WTC11 (cell line): Measurements from ENCODE around the gene TUBD1. TPM values are rescaled to one million over a fixed set of nuclear protein-coding genes. Genes with fewer than 3 reads are reported as not detected.

Experiments
- ATAC-seq: fragments of 200-7000 bp; cut with Tn5 transposase; 2 replicates; pipeline ENCODE4 v1.10.0; 2021; ENCODE audit warnings: mild to moderate bottlenecking, moderate library complexity
- CTCF ChIA-PET: fragments of 300-600 bp; sonication (Branson Sonifier 250); formaldehyde crosslinking; loops from one replicate; lab custom pipeline; 2021; ENCODE audit warnings: antibody characterized with exemption; lab: Charles Lee
- POLR2A ChIA-PET: fragments of 350-600 bp; sonication (Branson Sonifier 250); formaldehyde crosslinking; loops from one replicate; lab custom pipeline; 2021; ENCODE audit warnings: antibody characterized with exemption; lab: Charles Lee
- DNase-seq: peaks from one replicate; pipeline ENCODE4 v3.0.0; 2021; ENCODE audit warnings: low spot score
- H3K27ac Mint-ChIP-seq: 2 replicates; pipeline ENCODE4 v1.8.0; 2021; ENCODE audit warnings: mixed read lengths
- H3K27me3 Mint-ChIP-seq: 2 replicates; pipeline ENCODE4 v1.8.0; 2021; ENCODE audit warnings: low read depth, mild to moderate bottlenecking, moderate library complexity, mixed read lengths
- H3K36me3 Mint-ChIP-seq: 2 replicates; pipeline ENCODE4 v1.8.0; 2021; ENCODE audit warnings: mixed read lengths
- H3K4me1 Mint-ChIP-seq: 2 replicates; pipeline ENCODE4 v1.8.0; 2022; ENCODE audit warnings: mixed read lengths
- H3K4me3 Mint-ChIP-seq: 2 replicates; pipeline ENCODE4 v1.8.0; 2021; ENCODE audit warnings: mild to moderate bottlenecking, moderate library complexity, mixed read lengths
- H3K9me3 Mint-ChIP-seq: 2 replicates; pipeline ENCODE4 v1.8.0; 2021; ENCODE audit warnings: mixed read lengths
- ATF1 ChIP-seq: sonication (generic); formaldehyde crosslinking; IDR thresholded peaks from 2 replicates; pipeline ENCODE4 v1.8.1; 2023; ENCODE audit warnings: mild to moderate bottlenecking, moderate library complexity, missing genetic modification reagents
- CBFB ChIP-seq: sonication (generic); formaldehyde crosslinking; IDR thresholded peaks from 2 replicates; pipeline ENCODE4 v1.8.1; 2022; ENCODE audit warnings: mild to moderate bottlenecking, low read depth, missing genetic modification reagents
- CREB1 ChIP-seq: sonication (generic); formaldehyde crosslinking; IDR thresholded peaks from 2 replicates; pipeline ENCODE4 v1.8.0; 2023; ENCODE audit warnings: mild to moderate bottlenecking, missing genetic modification reagents
- ERG ChIP-seq: fragments of 250-450 bp; sonication (Bioruptor Pico); IDR thresholded peaks from 2 replicates; pipeline ENCODE4 v1.8.0; 2021; ENCODE audit warnings: mild to moderate bottlenecking
- FOXP1 ChIP-seq: sonication (generic); formaldehyde crosslinking; IDR thresholded peaks from 2 replicates; pipeline ENCODE4 v1.8.0; 2022; ENCODE audit warnings: missing genetic modification reagents, mild to moderate bottlenecking, moderate library complexity, borderline replicate concordance
- FOXP4 ChIP-seq: sonication (generic); formaldehyde crosslinking; IDR thresholded peaks from 2 replicates; pipeline ENCODE4 v1.8.0; 2022; ENCODE audit warnings: mild to moderate bottlenecking, missing genetic modification reagents
- GABPB1 ChIP-seq: sonication (generic); formaldehyde crosslinking; IDR thresholded peaks from 2 replicates; pipeline ENCODE4 v1.8.1; 2023; ENCODE audit warnings: mild to moderate bottlenecking, missing genetic modification reagents
- GRHL2 ChIP-seq: fragments of 250-450 bp; sonication (Bioruptor Pico); IDR thresholded peaks from 2 replicates; pipeline ENCODE4 v1.8.0; 2022; ENCODE audit warnings: mild to moderate bottlenecking, moderate library complexity; ENCODE audit not compliant: insufficient replicate concordance, severe bottlenecking
- SMAD3 ChIP-seq: sonication (generic); formaldehyde crosslinking; IDR thresholded peaks from 2 replicates; pipeline ENCODE4 v1.8.0; 2022; ENCODE audit warnings: missing genetic modification reagents, mild to moderate bottlenecking, borderline replicate concordance
- ZBTB21 ChIP-seq: sonication (generic); formaldehyde crosslinking; IDR thresholded peaks from 2 replicates; pipeline ENCODE4 v1.8.1; 2023; ENCODE audit warnings: mild to moderate bottlenecking, missing genetic modification reagents, borderline replicate concordance
- ZMAT4 ChIP-seq: fragments of 250-450 bp; sonication (Bioruptor Pico); IDR thresholded peaks from 2 replicates; pipeline ENCODE4 v1.9.0; 2021; ENCODE audit warnings: mild to moderate bottlenecking
- ZNF416 ChIP-seq: fragments of 250-450 bp; sonication (Bioruptor Pico); IDR thresholded peaks from 2 replicates; pipeline ENCODE4 v1.9.0; 2021; ENCODE audit warnings: mild to moderate bottlenecking, inconsistent platforms
- ZNF512 ChIP-seq: sonication (generic); formaldehyde crosslinking; IDR thresholded peaks from 2 replicates; pipeline ENCODE4 v1.8.1; 2022; ENCODE audit warnings: missing genetic modification reagents, borderline replicate concordance
- total RNA-seq: library from RNA; stranded (reverse); gene quantifications from 3 replicates; pipeline ENCODE4 v1.2.3, GENCODE V29; 2021
- TF ChIP-seq, protein P1 (sequence below): fragments of 200-600 bp; IDR thresholded peaks from 2 replicates; pipeline ENCODE4 v1.8.0; 2022; ENCODE audit warnings: antibody characterized with exemption
- TF ChIP-seq, protein P2 (sequence below): sonication (generic); formaldehyde crosslinking; IDR thresholded peaks from 2 replicates; pipeline ENCODE4 v1.8.0; 2022; ENCODE audit warnings: missing genetic modification reagents

The TUBD1 gene
- total RNA-seq, 1 experiment from 2014 or later, result 12.0 TPM

DNA sequence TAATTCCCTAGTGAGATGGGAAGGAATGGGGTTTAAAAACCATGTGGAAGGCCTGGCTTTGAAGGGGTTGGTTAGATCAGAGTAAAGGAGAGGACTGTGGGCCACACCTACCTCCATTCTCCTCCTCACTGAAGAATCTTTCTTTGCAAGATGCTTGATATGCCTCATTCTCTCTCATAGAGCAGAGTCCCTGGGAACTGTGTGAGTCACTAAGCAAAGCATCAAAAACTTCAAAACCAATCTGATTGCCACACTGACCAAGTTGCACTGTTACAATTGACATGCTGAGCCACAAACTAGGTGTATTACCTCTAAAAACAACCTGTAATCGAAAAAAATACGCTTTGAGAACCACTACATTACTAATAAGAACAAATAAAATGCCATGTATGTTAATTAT lies 2.0 kb downstream of the TUBD1 start (continued):
- TF ChIP-seq ZNF512 (no peak), GABPB1 (CRISPR knock-in tag) (no peak)

DNA sequence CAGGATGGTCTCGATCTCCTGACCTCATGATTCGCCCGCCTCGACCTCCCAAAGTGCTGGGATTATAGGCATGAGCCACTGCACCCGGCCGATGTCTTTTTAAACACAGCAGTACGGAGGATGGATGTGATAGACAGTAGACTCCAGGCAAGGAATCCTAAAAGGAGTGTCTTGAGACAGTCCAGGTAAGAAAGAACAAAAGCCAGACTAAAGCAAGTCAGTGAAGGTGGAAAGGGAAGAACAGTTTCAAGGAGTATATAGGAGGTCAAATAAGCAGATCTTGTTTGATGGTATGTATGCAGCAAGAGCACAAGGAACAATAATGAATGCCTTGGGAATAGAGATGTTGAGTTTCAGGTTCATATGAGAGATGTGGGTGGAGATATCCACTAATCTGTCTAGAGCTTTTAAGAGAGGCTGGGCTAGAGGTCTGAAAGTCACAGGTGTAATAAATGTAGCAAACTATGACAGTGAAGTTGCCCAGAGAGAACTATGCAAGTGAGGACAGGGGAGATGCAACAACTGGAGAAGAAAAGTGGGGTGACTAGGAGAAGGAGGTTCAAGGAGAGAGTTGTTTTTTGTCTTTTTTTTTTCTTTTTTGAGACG lies 4.5 kb downstream of the TUBD1 start:
- TF ChIP-seq, protein P1, sequence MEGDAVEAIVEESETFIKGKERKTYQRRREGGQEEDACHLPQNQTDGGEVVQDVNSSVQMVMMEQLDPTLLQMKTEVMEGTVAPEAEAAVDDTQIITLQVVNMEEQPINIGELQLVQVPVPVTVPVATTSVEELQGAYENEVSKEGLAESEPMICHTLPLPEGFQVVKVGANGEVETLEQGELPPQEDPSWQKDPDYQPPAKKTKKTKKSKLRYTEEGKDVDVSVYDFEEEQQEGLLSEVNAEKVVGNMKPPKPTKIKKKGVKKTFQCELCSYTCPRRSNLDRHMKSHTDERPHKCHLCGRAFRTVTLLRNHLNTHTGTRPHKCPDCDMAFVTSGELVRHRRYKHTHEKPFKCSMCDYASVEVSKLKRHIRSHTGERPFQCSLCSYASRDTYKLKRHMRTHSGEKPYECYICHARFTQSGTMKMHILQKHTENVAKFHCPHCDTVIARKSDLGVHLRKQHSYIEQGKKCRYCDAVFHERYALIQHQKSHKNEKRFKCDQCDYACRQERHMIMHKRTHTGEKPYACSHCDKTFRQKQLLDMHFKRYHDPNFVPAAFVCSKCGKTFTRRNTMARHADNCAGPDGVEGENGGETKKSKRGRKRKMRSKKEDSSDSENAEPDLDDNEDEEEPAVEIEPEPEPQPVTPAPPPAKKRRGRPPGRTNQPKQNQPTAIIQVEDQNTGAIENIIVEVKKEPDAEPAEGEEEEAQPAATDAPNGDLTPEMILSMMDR, result no peak
- TF ChIP-seq ZMAT4 (CRISPR knock-in tag), result no peak
- no peak for TF ChIP-seq ZNF416
- TF ChIP-seq CBFB (CRISPR knock-in tag), result no peak
- no peak for TF ChIP-seq FOXP4 (CRISPR knock-in tag)
- TF ChIP-seq GRHL2, result no peak
- no peak for TF ChIP-seq ATF1 (CRISPR knock-in tag)
- TF ChIP-seq SMAD3 (CRISPR knock-in tag), result no peak
- no peak for TF ChIP-seq ZBTB21 (CRISPR knock-in tag)
- TF ChIP-seq ERG, result no peak
- TF ChIP-seq, protein P2, sequence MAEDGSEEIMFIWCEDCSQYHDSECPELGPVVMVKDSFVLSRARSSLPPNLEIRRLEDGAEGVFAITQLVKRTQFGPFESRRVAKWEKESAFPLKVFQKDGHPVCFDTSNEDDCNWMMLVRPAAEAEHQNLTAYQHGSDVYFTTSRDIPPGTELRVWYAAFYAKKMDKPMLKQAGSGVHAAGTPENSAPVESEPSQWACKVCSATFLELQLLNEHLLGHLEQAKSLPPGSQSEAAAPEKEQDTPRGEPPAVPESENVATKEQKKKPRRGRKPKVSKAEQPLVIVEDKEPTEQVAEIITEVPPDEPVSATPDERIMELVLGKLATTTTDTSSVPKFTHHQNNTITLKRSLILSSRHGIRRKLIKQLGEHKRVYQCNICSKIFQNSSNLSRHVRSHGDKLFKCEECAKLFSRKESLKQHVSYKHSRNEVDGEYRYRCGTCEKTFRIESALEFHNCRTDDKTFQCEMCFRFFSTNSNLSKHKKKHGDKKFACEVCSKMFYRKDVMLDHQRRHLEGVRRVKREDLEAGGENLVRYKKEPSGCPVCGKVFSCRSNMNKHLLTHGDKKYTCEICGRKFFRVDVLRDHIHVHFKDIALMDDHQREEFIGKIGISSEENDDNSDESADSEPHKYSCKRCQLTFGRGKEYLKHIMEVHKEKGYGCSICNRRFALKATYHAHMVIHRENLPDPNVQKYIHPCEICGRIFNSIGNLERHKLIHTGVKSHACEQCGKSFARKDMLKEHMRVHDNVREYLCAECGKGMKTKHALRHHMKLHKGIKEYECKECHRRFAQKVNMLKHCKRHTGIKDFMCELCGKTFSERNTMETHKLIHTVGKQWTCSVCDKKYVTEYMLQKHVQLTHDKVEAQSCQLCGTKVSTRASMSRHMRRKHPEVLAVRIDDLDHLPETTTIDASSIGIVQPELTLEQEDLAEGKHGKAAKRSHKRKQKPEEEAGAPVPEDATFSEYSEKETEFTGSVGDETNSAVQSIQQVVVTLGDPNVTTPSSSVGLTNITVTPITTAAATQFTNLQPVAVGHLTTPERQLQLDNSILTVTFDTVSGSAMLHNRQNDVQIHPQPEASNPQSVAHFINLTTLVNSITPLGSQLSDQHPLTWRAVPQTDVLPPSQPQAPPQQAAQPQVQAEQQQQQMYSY (CRISPR knock-in tag), result no peak
- no peak for TF ChIP-seq FOXP1 (CRISPR knock-in tag)
- TF ChIP-seq CREB1 (CRISPR knock-in tag), result no peak
- CTCF ChIA-PET, result interaction anchor here (0.8 kb wide), 1 partner anchor 38 kb away, joined by 4 read pairs; no protein-coding TSS in a partner anchor
- DNase-seq, result no peak
- no peaks in the 10 kb centered on the region for H3K9me3 Mint-ChIP-seq
- ATAC-seq, result no peak
- no peaks in the 10 kb centered on the region; the same call in 1 of the 2 replicates for H3K27me3 Mint-ChIP-seq
- H3K4me3 Mint-ChIP-seq, result no peak overlapping the region
- H3K27ac Mint-ChIP-seq, result peak overlapping the region; percentile 47; the same call in 1 of the 2 replicates
- POLR2A ChIA-PET, result interaction anchor here (0.6 kb wide), 1 partner anchor 269 kb away, joined by 3 read pairs; no protein-coding TSS in a partner anchor
- H3K4me1 Mint-ChIP-seq, result peaks cover 4% of the 10 kb centered on the region; the same call in 1 of the 2 replicates
- H3K36me3 Mint-ChIP-seq, result peaks cover 32% of the 10 kb centered on the region
